Measurements from ENCODE around the gene UHRF1.
"Not testable (repeated sequence)": the region's sequence is repeated elsewhere in the genome, so short reads cannot be mapped to it uniquely, and the experiment has no call there.

The UHRF1 gene

DNA sequence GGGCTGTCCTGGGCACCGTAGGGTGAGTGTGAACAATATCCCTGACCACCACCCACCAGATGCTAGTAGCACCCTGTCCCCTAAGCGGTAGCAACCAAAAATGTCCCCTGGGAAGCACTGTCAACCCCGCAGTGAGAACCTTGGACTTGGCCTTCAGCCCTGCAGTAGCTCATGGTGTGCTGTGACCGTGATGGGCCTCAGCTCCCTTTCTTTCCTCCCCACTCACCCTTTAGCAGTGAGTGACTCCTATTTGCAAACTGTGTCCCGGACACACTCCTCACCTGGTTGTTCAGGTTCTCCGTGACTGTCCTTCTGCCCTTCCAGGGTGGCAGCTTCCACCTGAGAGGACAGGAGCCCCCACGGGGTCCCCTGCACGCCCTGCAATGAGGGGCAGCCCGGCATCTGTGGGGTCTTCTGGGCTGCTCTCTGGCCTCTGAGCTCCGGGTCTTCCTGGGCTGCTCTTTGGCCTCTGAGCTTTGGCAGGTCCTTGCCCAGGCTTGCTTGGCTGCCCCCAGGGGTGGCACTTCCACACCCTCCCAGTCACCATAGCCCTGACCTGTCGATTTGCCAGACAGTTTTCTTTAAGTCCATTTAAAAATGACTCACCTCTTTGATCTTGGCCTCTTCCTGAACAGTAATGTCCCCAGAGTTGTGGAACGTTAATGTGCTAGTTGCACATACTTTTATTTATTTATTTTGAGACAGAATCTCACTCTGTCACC, 63.4 kb downstream of the UHRF1 start:
- DNase-seq, result no peak

DNA sequence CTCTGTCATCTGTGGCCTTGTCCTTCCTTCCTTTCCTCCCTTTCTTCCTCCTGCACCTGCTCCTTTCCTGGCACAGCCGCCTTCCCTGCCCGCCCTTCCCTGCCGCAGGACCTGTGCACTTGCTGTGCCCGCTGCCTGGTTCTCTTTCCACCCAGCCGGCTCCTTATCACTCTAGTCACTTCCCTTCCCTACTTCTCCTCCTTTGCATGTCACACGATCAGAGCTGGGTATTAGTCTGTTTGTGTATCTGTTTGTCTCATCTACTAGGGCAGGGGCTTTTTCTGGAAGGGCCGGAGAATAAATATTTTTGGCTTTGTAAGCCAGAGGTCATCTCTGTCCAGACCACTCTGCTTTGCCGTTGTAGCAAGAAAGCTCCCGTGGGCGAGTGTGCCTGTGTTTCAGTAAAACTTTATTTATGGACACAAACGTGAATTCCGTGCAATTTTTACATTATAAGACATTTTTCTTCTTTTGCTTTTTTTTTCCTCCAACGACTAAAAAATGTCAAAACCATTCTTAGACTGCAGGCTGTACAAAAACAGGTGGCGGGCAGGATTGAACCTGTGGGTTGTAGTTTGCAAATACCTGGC, 65.7 kb downstream of the UHRF1 start:
- DNase-seq, result no peak

GRCh38 chr19:4975601-4976000, 66.3 kb downstream of the UHRF1 start:
- DNase-seq, result not testable (repeated sequence)

DNA sequence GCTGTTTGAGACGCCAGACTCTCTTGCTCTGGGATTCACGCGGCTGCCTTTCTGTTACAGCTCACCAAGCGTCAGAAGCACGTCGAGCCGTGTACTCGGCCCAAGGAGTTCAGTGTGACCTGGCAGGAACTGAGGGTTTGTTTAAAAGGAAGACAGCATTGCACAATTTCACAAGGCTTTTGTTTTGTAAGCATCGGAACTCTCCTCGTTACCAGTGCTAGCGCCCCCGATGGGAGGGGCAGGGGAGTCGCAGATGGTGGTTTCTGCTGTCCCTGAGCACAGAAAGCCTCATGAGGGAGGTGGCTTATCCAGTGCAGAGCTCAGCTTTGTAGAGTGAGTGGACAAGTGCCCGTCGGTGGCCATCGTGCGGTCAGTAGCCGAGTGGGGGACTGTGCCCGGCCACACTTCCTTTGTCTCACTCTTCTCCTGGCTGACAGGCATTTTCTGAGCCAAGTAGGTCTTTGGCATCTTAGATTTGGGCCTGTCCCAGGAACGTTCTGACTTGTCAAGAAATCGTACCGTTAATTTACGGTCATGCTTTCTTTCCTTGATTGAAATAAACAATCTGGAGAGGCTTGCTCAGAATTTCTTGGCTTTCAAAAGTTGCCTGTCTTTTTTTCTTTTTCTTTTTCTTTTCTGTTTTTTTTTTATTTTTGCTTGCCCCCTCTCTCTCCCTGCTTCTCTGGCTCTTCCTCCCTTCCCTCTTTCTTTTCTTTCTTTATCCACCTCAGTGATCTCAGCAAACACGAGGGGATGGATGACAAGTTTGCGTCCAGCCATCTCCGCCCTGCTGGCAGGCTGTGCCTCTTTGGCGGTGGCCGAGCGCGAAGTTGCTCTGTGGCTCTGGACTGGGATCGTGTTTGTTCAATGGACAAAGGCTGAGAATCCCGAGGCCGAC, 67.3 kb downstream of the UHRF1 start:
- no peak for DNase-seq

DNA sequence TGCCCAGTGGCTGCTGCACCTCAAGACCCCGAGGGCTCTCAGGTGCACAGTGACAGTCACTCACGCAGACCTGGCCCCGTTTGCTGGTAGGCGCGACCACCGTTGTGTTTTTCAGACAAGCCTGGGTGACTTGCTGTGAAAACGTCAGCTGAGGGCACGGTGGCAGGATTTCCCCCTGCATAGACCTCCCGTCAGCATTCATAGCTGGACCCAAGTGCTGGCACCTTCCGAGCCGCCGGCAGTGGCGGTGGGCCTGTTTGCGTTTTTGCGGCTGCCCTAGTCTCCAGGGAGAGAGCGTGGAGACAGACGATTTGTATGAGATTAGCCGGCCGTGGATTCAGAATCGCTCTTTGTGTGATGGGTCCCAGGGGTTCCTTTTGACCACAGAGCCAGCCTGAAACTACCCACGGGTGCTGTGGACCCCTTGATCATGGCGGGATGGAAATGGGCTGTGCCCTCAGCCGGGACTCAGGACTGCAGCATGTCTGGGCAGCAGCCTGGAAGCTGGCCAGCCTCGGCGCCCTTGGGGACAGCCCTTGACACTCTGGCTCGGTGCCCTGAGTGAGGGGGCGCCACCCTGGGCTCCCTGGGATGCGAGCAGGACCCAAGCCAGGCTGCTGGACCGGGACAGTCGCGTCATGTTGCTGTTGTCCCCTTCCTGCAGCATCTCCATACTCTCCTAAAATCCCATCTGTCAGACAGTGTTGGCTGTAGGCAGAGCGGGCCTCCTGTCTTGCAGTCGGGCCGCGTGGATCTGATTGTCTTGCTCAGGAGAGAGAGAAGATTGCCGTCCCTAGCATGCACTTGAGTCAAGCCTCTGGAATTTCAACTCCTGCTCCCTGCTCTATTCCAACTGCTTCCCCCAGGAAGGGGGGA, 68.2 kb downstream of the UHRF1 start:
- DNase-seq, result no peak

DNA sequence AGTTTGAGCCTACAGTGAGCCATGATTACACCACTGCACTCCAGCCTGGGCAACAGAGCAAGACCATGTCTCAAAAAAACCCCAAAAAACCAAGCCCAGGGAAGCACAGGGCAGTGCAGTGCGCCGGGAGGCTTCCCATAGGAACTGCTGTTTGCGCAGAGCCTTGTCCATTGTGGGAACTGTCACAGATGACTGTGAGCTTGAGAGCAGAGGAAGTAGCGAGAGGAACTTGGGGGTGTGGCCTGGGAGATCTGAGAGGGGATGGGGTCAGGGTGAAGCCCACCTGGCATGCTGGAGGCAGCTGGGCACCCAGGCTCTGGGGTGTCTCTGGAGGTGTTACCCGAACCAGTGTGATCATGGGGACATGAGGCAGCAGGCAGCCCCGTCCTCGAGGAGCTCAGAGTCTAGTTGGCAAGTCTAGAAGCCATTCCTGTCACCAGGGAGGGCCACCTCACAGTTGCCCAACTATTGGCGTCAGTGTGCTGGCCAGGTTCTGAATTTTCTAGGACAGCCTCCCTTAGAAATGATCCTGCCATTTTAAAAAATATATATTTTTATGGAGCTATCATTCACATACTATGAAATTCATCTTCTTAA, 70.0 kb downstream of the UHRF1 start:
- no peak for DNase-seq

GRCh38 chr19:4980067-4980466, 70.8 kb downstream of the UHRF1 start:
- DNase-seq, result no peak

DNA sequence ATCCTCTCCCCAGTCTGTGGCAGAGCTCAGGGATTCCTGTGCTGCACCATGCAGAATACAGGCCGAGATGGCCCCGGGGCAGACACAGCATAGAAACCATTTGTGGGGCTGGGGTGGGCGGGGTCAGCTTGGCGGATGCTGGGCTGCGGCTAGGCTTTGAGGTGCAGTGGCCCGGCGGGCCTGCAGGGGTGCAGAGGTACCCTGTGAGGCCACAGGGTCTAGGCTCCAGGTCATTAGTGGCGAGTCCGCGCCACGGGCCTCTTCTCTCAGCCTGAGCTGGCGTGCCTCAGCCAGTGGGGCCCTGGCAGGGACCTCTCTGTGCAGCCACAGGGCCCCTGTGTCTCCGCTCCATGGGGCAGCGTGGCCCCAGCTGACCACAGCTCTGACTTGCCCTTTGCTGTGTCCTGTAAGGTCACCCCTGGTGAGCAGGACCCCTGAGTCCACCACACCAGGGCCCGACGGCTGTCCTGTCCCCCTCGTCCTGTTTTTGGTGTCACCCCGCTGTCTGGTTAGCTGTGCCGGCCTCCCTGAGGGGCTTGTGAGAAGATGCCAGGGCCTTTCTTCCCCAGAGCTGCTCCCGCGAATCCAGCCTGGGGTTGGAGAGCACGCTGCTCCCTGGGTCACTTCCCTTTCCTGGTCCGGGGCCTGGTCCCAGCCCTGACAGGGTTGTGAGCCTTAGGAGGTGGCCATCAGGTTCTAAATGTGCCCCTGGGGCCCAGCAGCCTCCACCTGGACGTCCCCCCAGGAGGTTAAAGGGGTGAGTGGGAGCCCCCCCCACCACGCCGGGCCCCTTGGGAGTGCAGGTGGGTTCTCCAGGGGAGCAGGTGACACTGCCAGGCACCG, 71.8 kb downstream of the UHRF1 start:
- no peak for DNase-seq

- no peak for DNase-seq
Measured at GRCh38 chr19:4981681-4981958, 72.3 kb downstream of the UHRF1 start.

GRCh38 chr19:4983346-4984105, 74.2 kb downstream of the UHRF1 start:
- no peak for DNase-seq

GRCh38 chr19:4984106-4984380, 74.7 kb downstream of the UHRF1 start:
- DNase-seq, result no peak

DNA sequence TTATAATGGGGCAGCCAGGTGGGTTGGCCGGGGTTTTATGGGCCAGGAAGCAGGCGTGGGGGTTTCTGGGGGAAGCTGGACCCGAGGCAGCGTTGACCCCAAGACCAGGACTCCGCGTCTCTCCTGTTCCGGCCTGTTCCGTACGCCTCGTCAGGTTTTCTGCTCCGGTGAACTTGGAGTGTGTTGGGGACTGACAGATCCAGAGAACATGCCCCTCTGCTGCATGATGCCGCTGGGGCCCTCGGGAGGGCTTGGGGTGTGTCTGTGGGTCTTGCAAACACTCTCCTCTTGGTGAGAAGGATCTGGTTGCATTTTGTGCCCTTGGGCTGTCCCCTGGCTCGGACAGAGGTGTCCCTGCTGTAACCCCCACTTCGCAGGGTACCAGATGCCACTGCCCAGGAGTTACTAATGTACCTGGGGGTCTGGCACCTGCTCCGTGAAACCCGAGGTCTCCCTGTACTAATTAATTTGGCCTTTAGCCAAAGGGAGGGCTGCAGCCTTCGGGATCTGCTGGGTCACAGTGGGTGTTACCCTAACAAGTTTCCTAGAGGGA, 75.2 kb downstream of the UHRF1 start:
- DNase-seq, result no peak

DNA sequence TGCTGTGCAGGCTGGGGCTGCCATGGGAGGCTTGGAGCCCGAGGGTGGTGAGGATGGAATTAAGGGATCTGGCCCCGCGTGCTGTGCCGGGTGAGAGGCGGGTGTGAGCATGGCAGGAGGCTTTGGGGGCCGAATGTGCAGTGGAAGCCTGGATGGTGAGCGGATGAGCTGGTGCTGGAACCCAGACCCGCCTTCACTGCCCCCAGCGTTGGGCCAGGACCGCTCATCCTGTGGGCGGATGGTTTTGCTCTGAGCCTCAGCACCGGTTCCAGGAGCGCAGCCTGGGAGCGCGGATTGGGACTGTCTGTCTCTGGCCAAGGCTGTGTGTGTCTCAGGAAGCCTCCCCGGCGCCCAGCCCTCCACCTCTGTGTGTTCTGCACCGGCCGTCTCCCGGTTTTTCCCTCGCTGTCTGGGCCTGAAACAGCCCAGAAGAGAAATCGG, 76.3 kb downstream of the UHRF1 start:
- no peak for DNase-seq

DNA sequence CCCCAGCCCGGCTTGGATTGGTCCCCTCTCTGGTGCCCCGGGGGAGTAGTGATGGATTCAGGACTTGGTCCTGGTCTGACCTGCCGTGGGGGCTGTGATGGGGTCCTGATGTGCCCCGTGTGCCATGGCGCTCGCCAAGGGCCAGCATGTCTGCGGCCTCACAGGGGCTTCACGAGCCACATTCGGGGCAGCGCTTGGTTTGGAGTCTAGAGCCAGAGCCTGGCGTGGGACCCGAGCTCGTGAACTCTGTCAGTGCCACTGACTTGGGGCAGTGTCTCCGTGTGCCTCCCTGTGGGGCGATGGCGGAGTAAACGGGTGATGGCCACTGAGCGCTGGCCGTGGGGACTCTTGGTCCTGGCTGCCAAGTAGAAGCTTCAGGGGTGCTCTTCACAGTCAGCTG, 76.8 kb downstream of the UHRF1 start:
- no peak for DNase-seq

GRCh38 chr19:4986471-4986891, 77.2 kb downstream of the UHRF1 start:
- no peak for DNase-seq

DNA sequence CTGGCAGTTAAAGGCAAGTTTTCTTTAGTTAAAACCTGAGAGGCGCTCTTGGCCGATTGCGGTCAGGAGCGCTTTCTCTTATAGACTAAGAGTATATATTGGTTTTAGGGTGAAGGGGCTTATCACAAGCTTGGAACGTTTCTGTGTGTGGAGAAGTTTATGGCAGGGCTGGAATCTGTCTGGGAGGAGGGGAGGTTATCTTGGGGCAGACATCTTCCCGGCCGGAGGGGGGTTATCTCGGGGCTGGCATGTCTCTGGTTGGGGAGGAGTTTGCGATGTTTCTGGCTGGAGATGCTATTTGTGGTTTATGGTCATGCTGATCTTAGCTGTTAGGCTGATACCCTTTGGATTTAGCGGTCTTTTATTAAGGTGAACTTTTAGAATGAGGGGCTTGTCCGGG, 78.0 kb downstream of the UHRF1 start:
- no peak for DNase-seq

GRCh38 chr19:4987692-4988370, 78.5 kb downstream of the UHRF1 start:
- DNase-seq, result no peak

GRCh38 chr19:4988770-4989251, 79.5 kb downstream of the UHRF1 start:
- no peak for DNase-seq

GRCh38 chr19:4990306-4990705, 81.0 kb downstream of the UHRF1 start:
- no peak for DNase-seq

GRCh38 chr19:4991538-4991937, 82.2 kb downstream of the UHRF1 start:
- DNase-seq, result no peak

Measured in NCI-H2107 (cell line).